ENCODE measurements around the gene NLRP6. TPM values are rescaled to one million over a fixed set of nuclear protein-coding genes. Genes with fewer than 3 reads are reported as not detected.

NLRP6 gene
- total RNA-seq, 1 donor from 2014 or later: 0.49 TPM

DNA sequence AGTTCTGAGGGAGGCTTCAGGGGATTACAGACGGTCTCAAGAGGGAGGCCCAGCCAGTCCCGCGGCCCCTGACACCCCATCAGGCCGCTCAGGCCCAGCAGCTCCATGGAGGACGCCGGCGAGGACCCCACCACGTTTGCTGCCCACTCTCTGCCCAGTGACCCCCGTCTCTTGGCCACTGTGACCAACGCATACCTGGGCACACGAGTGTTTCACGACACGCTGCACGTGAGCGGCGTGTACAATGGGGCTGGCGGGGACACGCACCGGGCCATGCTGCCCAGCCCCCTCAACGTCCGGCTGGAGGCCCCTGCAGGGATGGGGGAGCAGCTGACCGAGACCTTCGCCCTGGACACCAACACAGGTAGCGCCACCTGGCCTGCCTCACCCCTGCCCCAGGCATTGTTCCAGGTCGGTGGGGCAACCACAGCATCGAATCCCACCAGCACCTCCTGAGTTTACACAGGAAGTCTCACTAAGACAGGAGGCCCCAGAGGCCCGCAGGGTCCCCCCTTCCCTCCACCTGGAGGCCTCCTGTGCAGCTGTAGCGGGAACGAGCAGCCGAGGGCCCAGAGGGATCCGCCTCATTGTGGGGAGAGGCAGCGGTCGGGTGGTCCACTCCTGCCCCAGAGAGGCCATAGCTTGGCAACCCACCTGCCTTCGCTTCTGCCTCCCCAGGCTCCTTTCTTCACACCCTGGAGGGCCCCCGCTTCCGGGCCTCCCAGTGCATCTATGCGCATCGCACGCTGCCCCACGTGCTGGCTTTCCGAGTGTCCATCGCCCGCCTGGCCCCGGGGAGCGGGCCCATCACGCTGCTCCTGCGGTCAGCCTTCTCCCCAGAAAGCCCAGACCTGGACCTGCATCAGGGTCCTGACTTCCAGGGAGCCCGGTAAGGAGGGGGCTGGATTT lies 11.8 kb downstream of the NLRP6 start:
- peaks cover 19% of the 10 kb centered on the region for H3K4me1 ChIP-seq
- TF ChIP-seq POLR2AphosphoS5 (IDR thresholded peaks at IDR 0.05; ENCODE audit: insufficient read depth in 1 of 2, low read depth in 1 of 2) (no peak), POLR2A (IDR thresholded peaks at IDR 0.05) (no peak)
- TF ChIP-seq, protein P1, sequence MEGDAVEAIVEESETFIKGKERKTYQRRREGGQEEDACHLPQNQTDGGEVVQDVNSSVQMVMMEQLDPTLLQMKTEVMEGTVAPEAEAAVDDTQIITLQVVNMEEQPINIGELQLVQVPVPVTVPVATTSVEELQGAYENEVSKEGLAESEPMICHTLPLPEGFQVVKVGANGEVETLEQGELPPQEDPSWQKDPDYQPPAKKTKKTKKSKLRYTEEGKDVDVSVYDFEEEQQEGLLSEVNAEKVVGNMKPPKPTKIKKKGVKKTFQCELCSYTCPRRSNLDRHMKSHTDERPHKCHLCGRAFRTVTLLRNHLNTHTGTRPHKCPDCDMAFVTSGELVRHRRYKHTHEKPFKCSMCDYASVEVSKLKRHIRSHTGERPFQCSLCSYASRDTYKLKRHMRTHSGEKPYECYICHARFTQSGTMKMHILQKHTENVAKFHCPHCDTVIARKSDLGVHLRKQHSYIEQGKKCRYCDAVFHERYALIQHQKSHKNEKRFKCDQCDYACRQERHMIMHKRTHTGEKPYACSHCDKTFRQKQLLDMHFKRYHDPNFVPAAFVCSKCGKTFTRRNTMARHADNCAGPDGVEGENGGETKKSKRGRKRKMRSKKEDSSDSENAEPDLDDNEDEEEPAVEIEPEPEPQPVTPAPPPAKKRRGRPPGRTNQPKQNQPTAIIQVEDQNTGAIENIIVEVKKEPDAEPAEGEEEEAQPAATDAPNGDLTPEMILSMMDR (IDR thresholded peaks at IDR 0.05): no peak
- H3K4me3 ChIP-seq: peak overlapping the region; percentile 73
- intact Hi-C loops (cut with DNase I): no loop called here
- no peaks in the 10 kb centered on the region for H3K9me3 ChIP-seq
- DNase-seq (ENCODE audit: extremely low spot score in 2 of 2): no peak
- peak overlapping the region; percentile 76 for H3K27ac ChIP-seq
- H3K27me3 ChIP-seq: no peaks in the 10 kb centered on the region
- H3K36me3 ChIP-seq: no peaks in the 10 kb centered on the region

DNA sequence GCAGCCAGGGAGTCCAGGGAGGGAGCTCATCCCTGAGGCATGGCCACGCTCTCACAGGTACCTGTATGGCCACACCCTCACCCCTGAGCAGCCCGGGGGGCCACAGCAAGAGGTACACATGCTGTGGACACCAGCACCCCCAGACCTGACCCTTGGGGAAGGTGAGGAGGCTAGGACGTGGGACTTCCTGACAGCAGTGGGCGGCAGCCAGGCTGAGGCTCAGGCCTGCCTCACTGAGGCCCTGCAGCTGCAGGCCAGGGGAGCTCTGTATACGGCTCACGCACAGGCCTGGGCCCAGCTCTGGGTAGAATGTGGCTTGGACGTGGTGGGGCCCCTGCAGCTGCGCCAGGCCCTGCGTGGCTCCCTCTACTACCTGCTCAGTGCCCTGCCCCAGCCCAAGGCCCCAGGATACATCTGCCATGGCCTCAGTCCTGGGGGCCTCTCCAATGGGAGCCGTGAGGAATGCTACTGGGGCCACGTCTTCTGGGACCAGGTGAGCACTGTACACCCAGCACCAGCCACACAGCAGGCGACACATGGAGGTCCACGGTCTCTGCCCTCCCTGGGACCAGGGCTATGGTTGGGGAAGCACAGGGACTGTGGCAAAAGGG lies 12.5 kb downstream of the NLRP6 start:
- H3K4me1 ChIP-seq: peaks cover 19% of the 10 kb centered on the region
- H3K27me3 ChIP-seq: no peaks in the 10 kb centered on the region
- intact Hi-C loops (cut with DNase I): no loop called here

GRCh38 chr11:291281-292210 lies 13.3 kb downstream of the NLRP6 start:
- no peak for DNase-seq (ENCODE audit: extremely low spot score in 2 of 2)
- Histone ChIP-seq H3K4me1 (peaks cover 19% of the 10 kb centered on the region), H3K4me3 (no peak overlapping the region), H3K27ac (no peak overlapping the region), H3K9me3 (no peaks in the 10 kb centered on the region), H3K27me3 (no peaks in the 10 kb centered on the region), H3K36me3 (no peaks in the 10 kb centered on the region)
- intact Hi-C loops (cut with DNase I): no loop called here
- no peak for TF ChIP-seq POLR2AphosphoS5 (IDR thresholded peaks at IDR 0.05; ENCODE audit: insufficient read depth in 1 of 2, low read depth in 1 of 2)
- TF ChIP-seq, protein P1 (IDR thresholded peaks at IDR 0.05): no peak
- no peak for TF ChIP-seq POLR2A (IDR thresholded peaks at IDR 0.05)

More for the DNA sequence above, 12.5 kb downstream of the NLRP6 start:
- Histone ChIP-seq H3K27ac (no peak overlapping the region), H3K36me3 (no peaks in the 10 kb centered on the region), H3K9me3 (no peaks in the 10 kb centered on the region), H3K4me3 (no peak overlapping the region)
- TF ChIP-seq POLR2AphosphoS5 (IDR thresholded peaks at IDR 0.05; ENCODE audit: insufficient read depth in 1 of 2, low read depth in 1 of 2) (no peak), POLR2A (IDR thresholded peaks at IDR 0.05) (no peak)
- TF ChIP-seq, protein P1 (IDR thresholded peaks at IDR 0.05): no peak
- DNase-seq (ENCODE audit: extremely low spot score in 2 of 2): no peak

DNA sequence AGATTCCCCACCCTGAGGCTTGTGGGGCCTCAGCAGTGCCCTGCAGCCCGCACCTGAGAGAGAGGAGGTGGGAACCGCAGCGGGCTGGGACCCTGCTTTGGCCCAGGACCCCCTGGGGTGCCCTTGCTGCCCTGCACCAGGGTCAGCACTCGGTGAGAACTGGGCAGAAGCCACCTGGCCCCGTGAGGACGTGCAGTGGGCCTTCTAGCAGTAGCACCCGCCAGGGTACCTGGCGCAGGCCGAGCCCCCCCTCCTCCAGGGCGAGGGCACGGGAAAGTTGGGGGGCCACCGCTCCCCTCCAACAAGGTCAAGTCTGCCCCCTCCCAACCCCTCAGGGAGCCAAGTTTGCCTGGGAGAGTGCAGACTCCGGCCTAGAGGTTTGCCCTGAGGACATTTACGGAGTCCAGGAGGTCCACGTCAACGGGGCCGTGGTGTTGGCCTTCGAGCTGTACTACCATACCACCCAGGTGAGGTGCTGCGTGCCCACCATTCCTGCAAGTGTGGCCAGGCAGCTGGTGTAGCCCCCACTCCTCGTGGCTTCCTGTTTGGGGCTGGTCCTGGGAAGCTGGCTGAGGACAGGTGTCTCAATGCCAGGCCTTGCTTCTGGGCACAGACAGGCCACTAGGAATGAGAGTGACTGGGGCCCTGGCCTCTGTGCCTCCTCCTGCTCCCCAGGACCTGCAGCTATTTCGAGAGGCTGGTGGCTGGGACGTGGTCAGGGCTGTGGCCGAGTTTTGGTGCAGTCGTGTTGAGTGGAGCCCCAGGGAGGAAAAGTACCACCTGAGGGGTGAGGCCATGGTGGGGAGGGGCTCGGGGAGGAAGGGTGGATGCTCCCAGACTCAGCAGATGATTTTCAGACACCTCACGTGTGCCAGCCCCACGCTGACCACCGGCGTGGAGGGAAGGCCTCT lies 14.3 kb downstream of the NLRP6 start:
- no peak overlapping the region for H3K27ac ChIP-seq
- peaks cover 26% of the 10 kb centered on the region for H3K4me1 ChIP-seq
- H3K4me3 ChIP-seq: no peak overlapping the region
- H3K9me3 ChIP-seq: no peaks in the 10 kb centered on the region
- H3K36me3 ChIP-seq: no peaks in the 10 kb centered on the region
- H3K27me3 ChIP-seq: no peaks in the 10 kb centered on the region
- no peak for DNase-seq (ENCODE audit: extremely low spot score in 2 of 2)
- TF ChIP-seq POLR2AphosphoS5 (IDR thresholded peaks at IDR 0.05; ENCODE audit: insufficient read depth in 1 of 2, low read depth in 1 of 2): no peak
- TF ChIP-seq, protein P1 (IDR thresholded peaks at IDR 0.05): no peak
- intact Hi-C loops (cut with DNase I): no loop called here
